NK-92 treated with Interleukin-12 subunit alpha and Interleukin-12 subunit beta, amount 100 ng/mL, for 24 hours (cell line): ENCODE results near the gene PHLDB2.

Experiments used
- DNase-seq: peaks from one replicate; lab custom pipeline; 2025; lab: John Stamatoyannopoulos, UW

Gene PHLDB2

GRCh38 chr3:111999484-112000324, 140.6 kb downstream of the PHLDB2 start:
- no peak for DNase-seq

- DNase-seq, result no peak
Measured at GRCh38 chr3:112000367-112000771, 141.3 kb downstream of the PHLDB2 start.

- no peak for DNase-seq
Measured at GRCh38 chr3:112000966-112001365, 141.9 kb downstream of the PHLDB2 start.

- DNase-seq, result no peak
Measured at GRCh38 chr3:112001526-112001925, 142.5 kb downstream of the PHLDB2 start.

- DNase-seq, result peak; percentile 56
Measured at GRCh38 chr3:112002096-112002971, 143.3 kb downstream of the PHLDB2 start.

GRCh38 chr3:112003321-112004080, 144.4 kb downstream of the PHLDB2 start:
- DNase-seq, result no peak

GRCh38 chr3:112004187-112004586, 145.1 kb downstream of the PHLDB2 start:
- DNase-seq, result no peak

GRCh38 chr3:112004669-112005068, 145.6 kb downstream of the PHLDB2 start:
- DNase-seq, result no peak

- DNase-seq, result no peak
Measured at GRCh38 chr3:112005091-112005672, 146.1 kb downstream of the PHLDB2 start.

- no peak for DNase-seq
Measured at GRCh38 chr3:112007633-112008032, 148.6 kb downstream of the PHLDB2 start.

GRCh38 chr3:112009670-112010069, 150.6 kb downstream of the PHLDB2 start:
- DNase-seq, result no peak

GRCh38 chr3:112010636-112011035, 151.6 kb downstream of the PHLDB2 start:
- no peak for DNase-seq

- DNase-seq, result no peak
Measured at GRCh38 chr3:112011376-112011940, 152.4 kb downstream of the PHLDB2 start.

GRCh38 chr3:112012205-112012992, 153.3 kb downstream of the PHLDB2 start:
- DNase-seq, result no peak

- no peak for DNase-seq
Measured at GRCh38 chr3:112013058-112013783, 154.2 kb downstream of the PHLDB2 start.

- DNase-seq, result no peak
Measured at GRCh38 chr3:112013784-112014143, 154.7 kb downstream of the PHLDB2 start.

GRCh38 chr3:112017091-112017490, 158.0 kb downstream of the PHLDB2 start:
- DNase-seq, result no peak

GRCh38 chr3:112018712-112019111, 159.6 kb downstream of the PHLDB2 start:
- DNase-seq, result no peak

GRCh38 chr3:112019716-112020115, 160.7 kb downstream of the PHLDB2 start:
- no peak for DNase-seq

GRCh38 chr3:112020674-112021085, 161.6 kb downstream of the PHLDB2 start:
- DNase-seq, result no peak
